Activated naive CD8-positive, alpha-beta T cell treated with anti-CD3 and anti-CD28 coated beads for 36 hours (primary cell): ENCODE data around the gene OTOG. TPM values are rescaled to one million over a fixed set of nuclear protein-coding genes. Genes with fewer than 3 reads are reported as not detected.

Experiments
- DNase-seq: peaks from one replicate; pipeline ENCODE4 v3.0.0; 2021
- H3K27ac Mint-ChIP-seq: one replicate; pipeline ENCODE4 v1.8.0; 2022; ENCODE audit warnings: mild to moderate bottlenecking, moderate library complexity, mixed read lengths
- H3K27me3 Mint-ChIP-seq: one replicate; pipeline ENCODE4 v1.8.0; 2022; ENCODE audit warnings: mild to moderate bottlenecking, mixed read lengths
- H3K36me3 Mint-ChIP-seq: one replicate; pipeline ENCODE4 v1.8.0; 2021; ENCODE audit warnings: mild to moderate bottlenecking, mixed read lengths
- H3K4me1 Mint-ChIP-seq: one replicate; pipeline ENCODE4 v1.8.0; 2021; ENCODE audit warnings: mixed read lengths
- H3K4me3 Mint-ChIP-seq: one replicate; pipeline ENCODE4 v1.8.0; 2022; ENCODE audit warnings: mild to moderate bottlenecking, moderate library complexity, mixed read lengths
- H3K9me3 Mint-ChIP-seq: one replicate; pipeline ENCODE4 v1.8.0; 2022; ENCODE audit warnings: mixed read lengths
- total RNA-seq, 2 experiments: library from RNA; stranded (reverse); gene quantifications; one replicate each; pipeline ENCODE4 v1.2.3, GENCODE V29; 2021

The OTOG gene
- total RNA-seq, 2 experiments from 2014 or later, result not detected

- no peak overlapping the region for H3K4me3 Mint-ChIP-seq
- H3K36me3 Mint-ChIP-seq, result no peaks in the 10 kb centered on the region
- H3K27me3 Mint-ChIP-seq, result no peaks in the 10 kb centered on the region
- H3K27ac Mint-ChIP-seq, result no peak overlapping the region
- no peaks in the 10 kb centered on the region for H3K4me1 Mint-ChIP-seq
- H3K9me3 Mint-ChIP-seq, result no peaks in the 10 kb centered on the region
- DNase-seq, result no peak
Measured at GRCh38 chr11:17513853-17514252, 33.2 kb upstream of the OTOG start.

DNA sequence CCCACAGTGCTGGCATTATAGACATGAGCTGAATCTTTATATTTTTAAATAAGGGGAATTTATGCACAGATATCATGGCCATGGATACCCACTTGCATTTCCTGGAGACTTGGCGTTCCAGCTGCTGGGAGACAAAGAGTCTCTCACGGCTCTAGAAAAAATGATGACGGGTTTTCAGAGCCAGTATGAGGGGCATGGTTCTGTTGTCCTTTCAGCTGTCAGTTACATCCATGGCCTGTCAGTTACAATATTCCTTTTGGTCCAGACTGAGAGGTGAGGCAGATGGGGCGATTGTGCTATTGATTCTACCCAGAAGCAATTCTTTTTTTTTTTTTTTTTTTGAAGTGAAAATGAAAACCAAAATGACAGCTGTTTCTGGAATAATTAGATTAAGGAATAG, 32.6 kb upstream of the OTOG start:
- no peak overlapping the region for H3K4me3 Mint-ChIP-seq
- no peaks in the 10 kb centered on the region for H3K9me3 Mint-ChIP-seq
- H3K27me3 Mint-ChIP-seq, result no peaks in the 10 kb centered on the region
- H3K36me3 Mint-ChIP-seq, result no peaks in the 10 kb centered on the region
- H3K27ac Mint-ChIP-seq, result no peak overlapping the region
- no peaks in the 10 kb centered on the region for H3K4me1 Mint-ChIP-seq
- DNase-seq, result no peak

DNA sequence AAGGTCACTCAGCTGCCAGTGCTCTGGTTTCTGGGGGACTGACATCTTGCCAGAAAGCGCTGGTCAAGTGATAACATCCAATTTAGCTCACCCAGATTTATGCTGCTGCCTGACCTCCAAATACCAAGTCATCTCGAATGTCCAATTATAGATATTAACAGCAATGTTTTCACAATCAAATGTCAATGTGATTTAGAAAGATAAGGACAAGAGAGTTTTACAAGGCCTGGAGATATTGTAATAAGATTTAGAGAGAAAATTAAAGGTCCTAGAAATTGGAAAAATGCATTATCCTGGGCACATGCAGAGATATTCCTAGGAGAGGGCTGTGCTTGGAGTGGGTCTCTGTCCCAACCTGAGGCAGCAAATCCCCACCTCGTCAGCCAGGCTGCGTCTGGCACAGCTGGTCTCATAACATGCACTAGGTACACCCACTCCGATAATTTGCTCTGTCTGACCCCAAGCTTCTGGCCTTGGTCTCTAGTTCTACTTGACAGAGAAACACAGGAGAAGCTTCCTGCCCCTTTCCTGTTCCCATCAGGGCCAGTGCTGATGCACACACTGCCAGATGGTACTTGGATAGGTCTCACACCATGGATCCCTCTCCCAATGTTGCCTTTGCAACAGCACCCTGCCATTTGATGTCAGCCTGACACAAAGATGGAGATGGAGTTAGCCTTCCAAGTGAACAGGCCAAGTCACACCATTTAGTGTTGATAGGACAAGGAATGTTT, 31.4 kb upstream of the OTOG start:
- Mint-ChIP-seq H3K36me3 (no peaks in the 10 kb centered on the region), H3K9me3 (no peaks in the 10 kb centered on the region), H3K4me3 (no peak overlapping the region), H3K4me1 (no peaks in the 10 kb centered on the region), H3K27ac (no peak overlapping the region), H3K27me3 (no peaks in the 10 kb centered on the region)
- DNase-seq, result no peak

DNA sequence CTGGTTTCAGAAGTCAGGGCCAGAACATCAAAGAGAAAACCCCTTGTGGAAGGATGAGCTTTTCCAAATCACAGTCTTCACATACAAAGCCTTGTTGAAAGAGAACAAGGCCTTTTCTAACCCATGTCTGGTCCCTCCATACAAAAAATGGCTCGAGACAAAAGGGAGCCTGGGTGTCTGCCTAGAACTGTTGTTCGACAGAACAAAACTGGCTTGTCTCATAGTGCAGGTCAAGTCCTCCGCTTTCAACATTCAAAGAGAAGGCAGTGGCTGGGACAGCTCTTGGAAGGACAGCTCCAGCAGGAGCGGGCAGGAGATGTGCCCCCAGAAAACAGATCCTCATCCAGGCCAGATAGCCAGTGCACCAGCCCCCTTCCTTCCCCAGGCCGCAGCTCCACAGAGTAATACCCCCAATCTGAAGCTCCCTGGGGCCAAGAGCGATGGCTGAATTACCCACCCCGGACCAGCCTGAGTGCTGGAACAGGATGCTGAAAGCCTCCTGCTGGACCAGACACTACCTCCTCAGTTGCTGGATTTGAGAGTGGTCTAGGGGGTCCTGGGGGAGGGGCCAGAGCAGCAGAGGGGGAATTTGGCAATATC, 30.4 kb upstream of the OTOG start:
- H3K9me3 Mint-ChIP-seq, result no peaks in the 10 kb centered on the region
- H3K27ac Mint-ChIP-seq, result no peak overlapping the region
- no peak overlapping the region for H3K4me3 Mint-ChIP-seq
- no peaks in the 10 kb centered on the region for H3K36me3 Mint-ChIP-seq
- H3K4me1 Mint-ChIP-seq, result no peaks in the 10 kb centered on the region
- DNase-seq, result no peak
- no peaks in the 10 kb centered on the region for H3K27me3 Mint-ChIP-seq

DNA sequence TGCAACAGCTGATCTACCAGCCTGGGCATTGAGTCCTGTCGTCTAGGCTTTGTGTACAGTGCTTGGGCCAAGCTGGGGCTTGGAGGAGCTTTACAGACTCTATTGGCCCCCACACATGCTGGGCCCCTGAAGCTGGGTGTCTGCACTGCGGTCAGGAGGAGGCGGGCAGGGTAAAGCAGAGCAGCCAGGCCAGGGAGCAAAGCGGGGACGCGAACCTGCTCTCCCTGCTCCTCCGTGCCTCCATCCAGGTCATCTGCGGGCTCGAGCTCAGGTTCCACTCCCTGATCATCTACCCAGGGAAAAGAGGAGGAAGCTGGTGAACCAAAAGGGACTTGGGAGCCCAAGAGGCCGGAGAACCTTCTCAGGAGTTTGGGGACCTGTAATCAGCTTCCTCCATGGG, 29.9 kb upstream of the OTOG start:
- H3K4me3 Mint-ChIP-seq, result no peak overlapping the region
- no peak for DNase-seq

GRCh38 chr11:17518366-17518765, 28.7 kb upstream of the OTOG start:
- Mint-ChIP-seq H3K27ac (no peak overlapping the region), H3K36me3 (no peaks in the 10 kb centered on the region), H3K9me3 (no peaks in the 10 kb centered on the region), H3K4me1 (no peaks in the 10 kb centered on the region), H3K27me3 (no peaks in the 10 kb centered on the region), H3K4me3 (no peak overlapping the region)
- DNase-seq, result no peak

More for the DNA sequence above, 29.9 kb upstream of the OTOG start:
- Mint-ChIP-seq H3K27ac (no peak overlapping the region), H3K9me3 (no peaks in the 10 kb centered on the region), H3K4me1 (no peaks in the 10 kb centered on the region), H3K36me3 (no peaks in the 10 kb centered on the region), H3K27me3 (no peaks in the 10 kb centered on the region)

- Mint-ChIP-seq H3K4me1 (no peaks in the 10 kb centered on the region), H3K9me3 (no peaks in the 10 kb centered on the region), H3K36me3 (no peaks in the 10 kb centered on the region), H3K27ac (no peak overlapping the region), H3K27me3 (no peaks in the 10 kb centered on the region), H3K4me3 (no peak overlapping the region)
- DNase-seq, result no peak
Measured at GRCh38 chr11:17519061-17519885, 27.8 kb upstream of the OTOG start.

DNA sequence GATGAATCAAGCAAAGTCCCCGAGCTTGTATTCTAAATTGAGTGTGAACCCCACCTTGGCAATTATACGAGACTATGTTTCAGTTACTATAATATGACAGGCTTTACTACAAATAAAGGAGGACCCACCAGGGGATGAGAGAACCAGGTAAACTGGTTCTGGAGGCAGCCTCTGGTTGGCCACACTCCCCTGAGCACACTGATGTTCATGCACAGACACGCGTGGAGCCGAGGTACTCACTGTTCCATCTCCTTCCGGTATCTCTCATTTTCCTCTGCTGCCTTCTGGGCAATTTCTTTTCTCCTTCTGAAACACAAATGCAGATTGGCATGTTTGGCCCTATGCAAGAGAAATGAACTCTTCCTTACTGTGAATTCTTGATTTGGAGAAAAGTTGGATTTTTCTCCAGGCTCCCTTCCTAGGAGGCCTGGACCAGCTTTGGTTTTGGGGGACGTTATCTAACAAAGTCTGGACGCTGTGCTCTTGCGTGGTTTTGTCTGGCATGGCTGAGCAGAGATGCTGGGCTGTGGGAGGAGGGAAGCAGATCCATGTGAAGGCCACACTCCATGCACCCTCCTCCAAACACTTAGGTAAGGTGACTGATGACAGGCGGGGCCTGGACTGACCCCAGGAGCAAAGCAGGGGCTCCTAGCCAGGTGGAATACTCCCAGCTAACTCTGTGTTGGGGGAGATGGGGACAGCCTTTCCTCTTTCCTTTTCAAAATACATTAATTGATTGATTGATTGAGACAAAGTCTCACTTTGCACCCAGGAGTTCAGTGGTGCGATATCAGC, 25.8 kb upstream of the OTOG start:
- peaks cover 3% of the 10 kb centered on the region for H3K27me3 Mint-ChIP-seq
- H3K4me1 Mint-ChIP-seq, result no peaks in the 10 kb centered on the region
- DNase-seq, result no peak
- H3K9me3 Mint-ChIP-seq, result no peaks in the 10 kb centered on the region
- no peaks in the 10 kb centered on the region for H3K36me3 Mint-ChIP-seq
- no peak overlapping the region for H3K27ac Mint-ChIP-seq
- H3K4me3 Mint-ChIP-seq, result no peak overlapping the region

DNA sequence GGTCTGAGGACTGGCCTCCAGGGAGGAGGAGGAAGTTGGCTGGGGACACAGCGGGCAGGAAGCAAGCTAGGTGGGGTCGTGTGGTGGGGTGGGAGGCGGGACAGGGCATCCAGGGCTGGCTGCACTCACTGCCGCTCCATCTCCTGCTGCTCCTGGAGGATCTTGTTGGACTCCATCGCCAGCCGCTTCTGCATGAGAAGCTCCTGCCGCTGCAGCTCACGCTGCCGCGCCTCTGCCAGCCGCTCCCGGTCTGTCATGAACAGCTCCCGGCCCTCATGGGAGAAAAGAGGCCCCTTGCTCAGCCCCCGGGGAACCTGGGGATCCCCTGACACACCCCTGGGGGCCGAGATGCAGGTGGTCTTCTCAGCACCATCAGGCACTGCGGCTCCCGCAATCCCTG, 24.4 kb upstream of the OTOG start:
- H3K4me1 Mint-ChIP-seq, result no peaks in the 10 kb centered on the region
- no peaks in the 10 kb centered on the region for H3K36me3 Mint-ChIP-seq
- H3K27ac Mint-ChIP-seq, result no peak overlapping the region
- peaks cover 3% of the 10 kb centered on the region for H3K27me3 Mint-ChIP-seq
- no peak overlapping the region for H3K4me3 Mint-ChIP-seq
- no peaks in the 10 kb centered on the region for H3K9me3 Mint-ChIP-seq
- DNase-seq, result no peak

- DNase-seq, result no peak
- H3K27me3 Mint-ChIP-seq, result peaks cover 4% of the 10 kb centered on the region
- H3K4me1 Mint-ChIP-seq, result no peaks in the 10 kb centered on the region
- H3K9me3 Mint-ChIP-seq, result no peaks in the 10 kb centered on the region
- H3K36me3 Mint-ChIP-seq, result no peaks in the 10 kb centered on the region
- no peak overlapping the region for H3K4me3 Mint-ChIP-seq
- no peak overlapping the region for H3K27ac Mint-ChIP-seq
Measured at GRCh38 chr11:17524221-17524620, 22.8 kb upstream of the OTOG start.

- Mint-ChIP-seq H3K9me3 (no peaks in the 10 kb centered on the region), H3K4me3 (no peak overlapping the region), H3K27me3 (peaks cover 7% of the 10 kb centered on the region), H3K27ac (no peak overlapping the region), H3K4me1 (no peaks in the 10 kb centered on the region), H3K36me3 (no peaks in the 10 kb centered on the region)
- no peak for DNase-seq
Measured at GRCh38 chr11:17525570-17525969, 21.5 kb upstream of the OTOG start.

DNA sequence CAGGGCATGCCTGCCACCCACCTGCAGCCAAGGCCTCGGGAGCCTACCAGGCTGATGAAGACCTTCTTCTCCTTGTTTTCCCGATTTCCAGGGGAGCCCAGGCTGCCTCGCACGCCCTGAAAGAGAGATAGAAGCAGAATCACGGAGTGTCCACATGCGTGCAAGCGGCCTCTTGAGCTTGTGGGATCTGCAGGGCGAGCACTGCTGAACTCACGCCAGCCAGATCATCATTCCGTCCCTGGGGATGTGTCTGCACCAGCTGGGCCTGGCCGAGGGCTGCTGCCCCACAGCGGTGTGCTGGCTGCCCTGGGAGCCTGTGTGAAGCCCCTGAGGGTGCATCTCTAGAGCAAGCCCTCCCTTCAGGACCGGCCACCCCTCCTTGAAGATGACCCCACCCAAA, 20.7 kb upstream of the OTOG start:
- Mint-ChIP-seq H3K27me3 (peaks cover 7% of the 10 kb centered on the region), H3K36me3 (no peaks in the 10 kb centered on the region), H3K27ac (no peak overlapping the region), H3K9me3 (no peaks in the 10 kb centered on the region), H3K4me3 (no peak overlapping the region), H3K4me1 (no peaks in the 10 kb centered on the region)
- DNase-seq, result no peak

DNA sequence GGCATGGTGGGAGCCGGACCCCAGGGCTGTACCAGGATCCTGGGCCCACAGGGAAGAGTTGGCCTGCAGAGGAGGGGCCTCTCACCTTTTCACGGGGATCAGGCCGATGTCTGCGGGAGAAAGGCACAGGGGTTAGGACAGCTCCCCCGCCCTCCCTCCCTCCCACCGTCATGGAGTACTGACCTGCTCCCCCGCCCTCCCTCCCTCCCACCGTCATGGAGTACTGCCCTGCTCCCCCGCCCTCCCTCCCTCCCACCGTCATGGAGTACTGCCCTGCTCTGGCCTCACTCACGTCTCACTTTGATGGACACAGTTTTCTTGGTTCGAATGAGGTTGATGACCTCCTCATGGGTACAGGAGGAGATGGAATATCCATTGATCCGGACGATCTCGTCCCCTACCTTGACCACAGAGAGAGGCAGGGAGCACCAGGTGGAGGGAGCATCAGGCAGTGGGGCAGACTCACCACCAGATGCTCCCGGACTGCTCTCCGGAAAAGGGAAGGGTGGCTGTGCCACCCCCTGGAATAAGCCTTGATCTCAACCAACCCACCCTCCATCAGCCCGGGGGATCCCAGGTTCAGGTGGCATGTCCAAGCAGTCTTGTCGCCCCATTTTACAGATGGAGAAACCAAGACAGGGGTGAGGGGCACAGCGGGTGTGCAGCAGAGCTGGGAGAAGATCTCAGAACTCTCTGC, 20.0 kb upstream of the OTOG start:
- Mint-ChIP-seq H3K27me3 (peaks cover 7% of the 10 kb centered on the region), H3K36me3 (no peaks in the 10 kb centered on the region), H3K9me3 (no peaks in the 10 kb centered on the region), H3K4me1 (no peaks in the 10 kb centered on the region), H3K4me3 (no peak overlapping the region), H3K27ac (no peak overlapping the region)
- DNase-seq, result no peak

- DNase-seq, result no peak
- Mint-ChIP-seq H3K27ac (no peak overlapping the region), H3K4me3 (no peak overlapping the region), H3K4me1 (no peaks in the 10 kb centered on the region), H3K27me3 (peaks cover 7% of the 10 kb centered on the region), H3K36me3 (no peaks in the 10 kb centered on the region), H3K9me3 (no peaks in the 10 kb centered on the region)
Measured at GRCh38 chr11:17527628-17527995, 19.4 kb upstream of the OTOG start.
